ENCODE data around the gene MBP.

Gene MBP

DNA sequence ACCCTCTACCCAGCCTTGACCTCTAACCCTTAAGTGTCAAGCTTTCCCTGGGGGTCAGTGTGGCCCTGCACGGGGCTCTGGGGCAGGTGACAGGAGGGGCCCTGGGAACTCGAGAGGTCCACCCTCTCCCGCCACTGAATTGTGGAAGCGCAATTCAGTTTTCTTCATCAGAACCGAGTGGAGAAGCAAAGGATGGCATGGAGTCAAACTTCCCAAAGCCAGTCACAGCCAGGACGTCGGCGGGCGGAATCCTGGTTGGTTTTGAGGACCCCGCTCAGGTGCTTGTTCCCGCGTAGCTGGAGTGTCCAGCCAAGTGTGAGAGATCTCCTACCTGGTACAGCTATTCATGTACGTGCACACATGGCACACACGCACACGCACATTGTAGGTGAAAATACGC lies 62.0 kb downstream of the MBP start:
- peak overlapping the region; percentile 10; the same call in 1 of the 2 replicates for H3K27ac ChIP-seq (replicated peaks)
- H3K27me3 ChIP-seq (ENCODE audit: insufficient read depth, poor library complexity, severe bottlenecking) = no peaks in the 10 kb centered on the region
- no peak overlapping the region for H3K4me3 ChIP-seq (replicated peaks; ENCODE audit: insufficient read depth, low read length)
- no peak for DNase-seq (ENCODE audit: low read depth in 1 of 2, low spot score in 1 of 2)
- TF ChIP-seq SPI1 (IDR thresholded peaks at IDR 0.05; ENCODE audit: borderline replicate concordance, low read depth) (no peak), REST (IDR thresholded peaks at IDR 0.05; ENCODE audit: insufficient replicate concordance, low read depth) (no peak), GABPA (IDR thresholded peaks at IDR 0.05; ENCODE audit: low read depth) (no peak), CTCF (IDR thresholded peaks at IDR 0.05; ENCODE audit: insufficient read depth, low read length) (no peak), POLR2AphosphoS5 (IDR thresholded peaks at IDR 0.05; ENCODE audit: low read depth) (no peak)

- Histone ChIP-seq H3K27ac (replicated peaks) (no peak overlapping the region), H3K4me3 (replicated peaks; ENCODE audit: insufficient read depth, low read length) (no peak overlapping the region), H3K27me3 (ENCODE audit: insufficient read depth, poor library complexity, severe bottlenecking) (no peaks in the 10 kb centered on the region)
- no peak for DNase-seq (ENCODE audit: low read depth in 1 of 2, low spot score in 1 of 2)
- TF ChIP-seq SPI1 (IDR thresholded peaks at IDR 0.05; ENCODE audit: borderline replicate concordance, low read depth) = no peak
- no peak for TF ChIP-seq REST (IDR thresholded peaks at IDR 0.05; ENCODE audit: insufficient replicate concordance, low read depth)
- TF ChIP-seq CTCF (IDR thresholded peaks at IDR 0.05; ENCODE audit: insufficient read depth, low read length) = no peak
- no peak for TF ChIP-seq POLR2AphosphoS5 (IDR thresholded peaks at IDR 0.05; ENCODE audit: low read depth)
- no peak for TF ChIP-seq GABPA (IDR thresholded peaks at IDR 0.05; ENCODE audit: low read depth)
These were observed 62.7 kb downstream of the MBP start for GRCh38 chr18:77069931-77070330.

GRCh38 chr18:77069482-77069881 lies 63.1 kb downstream of the MBP start:
- DNase-seq (ENCODE audit: low read depth in 1 of 2, low spot score in 1 of 2) = no peak
- peak overlapping the region; percentile 96 for H3K27ac ChIP-seq (replicated peaks)
- H3K27me3 ChIP-seq (ENCODE audit: insufficient read depth, poor library complexity, severe bottlenecking) = no peaks in the 10 kb centered on the region
- H3K4me3 ChIP-seq (replicated peaks; ENCODE audit: insufficient read depth, low read length) = no peak overlapping the region
- TF ChIP-seq GABPA (IDR thresholded peaks at IDR 0.05; ENCODE audit: low read depth) (no peak), POLR2AphosphoS5 (IDR thresholded peaks at IDR 0.05; ENCODE audit: low read depth) (no peak), REST (IDR thresholded peaks at IDR 0.05; ENCODE audit: insufficient replicate concordance, low read depth) (no peak), CTCF (IDR thresholded peaks at IDR 0.05; ENCODE audit: insufficient read depth, low read length) (no peak), SPI1 (IDR thresholded peaks at IDR 0.05; ENCODE audit: borderline replicate concordance, low read depth) (no peak)

Measured in HL-60 (cell line).